Measurements from ENCODE around the gene NOXA1.

- no peak for TF ChIP-seq CTCF (IDR thresholded peaks at IDR 0.05)
- no peak for TF ChIP-seq POLR2A (IDR thresholded peaks at IDR 0.05)
- no peak for TF ChIP-seq POLR2AphosphoS5 (IDR thresholded peaks at IDR 0.05)
- TF ChIP-seq EP300 (IDR thresholded peaks at IDR 0.05), result no peak
Measured at GRCh38 chr9:137403269-137403668, 19.9 kb upstream of the NOXA1 start.
